ENCODE measurements around the gene FRMPD4.

Gene FRMPD4

GRCh38 chrX:12378706-12379105 lies 240.4 kb downstream of the FRMPD4 start:
- TF ChIP-seq ZFX (IDR thresholded peaks at IDR 0.05) (no peak), CTCF (conservative IDR thresholded peaks at IDR 0.05) (no peak)

GRCh38 chrX:12379671-12380070 lies 241.4 kb downstream of the FRMPD4 start:
- no peak overlapping the region for H3K27ac ChIP-seq
- TF ChIP-seq ZFX (IDR thresholded peaks at IDR 0.05): no peak
- no peak for TF ChIP-seq CTCF (conservative IDR thresholded peaks at IDR 0.05)

More at GRCh38 chrX:12378706-12379105, 240.4 kb downstream of the FRMPD4 start:
- H3K27ac ChIP-seq: no peak overlapping the region

- TF ChIP-seq ZFX (IDR thresholded peaks at IDR 0.05): no peak
- peak; percentile 38 for TF ChIP-seq CTCF (conservative IDR thresholded peaks at IDR 0.05)
- no peak overlapping the region for H3K27ac ChIP-seq
Observed at GRCh38 chrX:12383196-12383595, 244.9 kb downstream of the FRMPD4 start.

GRCh38 chrX:12390301-12390700 lies 252.0 kb downstream of the FRMPD4 start:
- no peak overlapping the region for H3K27ac ChIP-seq
- TF ChIP-seq ZFX (IDR thresholded peaks at IDR 0.05) (no peak), CTCF (conservative IDR thresholded peaks at IDR 0.05) (no peak)

GRCh38 chrX:12396584-12396983 lies 258.3 kb downstream of the FRMPD4 start:
- H3K27ac ChIP-seq: no peak overlapping the region
- no peak for TF ChIP-seq CTCF (conservative IDR thresholded peaks at IDR 0.05)

- TF ChIP-seq ZFX (IDR thresholded peaks at IDR 0.05) (no peak), CTCF (conservative IDR thresholded peaks at IDR 0.05) (no peak)
- H3K27ac ChIP-seq: no peak overlapping the region
Observed at GRCh38 chrX:12400218-12400617, 261.9 kb downstream of the FRMPD4 start.

- no peak for TF ChIP-seq CTCF (conservative IDR thresholded peaks at IDR 0.05)
- no peak for TF ChIP-seq ZFX (IDR thresholded peaks at IDR 0.05)
- H3K27ac ChIP-seq: no peak overlapping the region
Observed at GRCh38 chrX:12401252-12401651, 263.0 kb downstream of the FRMPD4 start.
